B cell (primary cell): ENCODE results near the gene CLSTN2. TPM values are rescaled to one million over a fixed set of nuclear protein-coding genes. Genes with fewer than 3 reads are reported as not detected.

ENCODE experiments used
- ATAC-seq: fragments of 200-7000 bp; cut with Tn5 transposase; one replicate; pipeline ENCODE4 v1.10.0; 2021; ENCODE audit warnings: low read depth, mild to moderate bottlenecking, moderate number of reproducible peaks, moderate library complexity
- CTCF ChIA-PET: fragments of 350-600 bp; sonication (Branson Sonifier 250); formaldehyde crosslinking; loops from one replicate; lab custom pipeline; 2021; ENCODE audit warnings: antibody characterized with exemption, inconsistent platforms; lab: Charles Lee
- POLR2A ChIA-PET: fragments of 350-600 bp; sonication (Branson Sonifier 250); formaldehyde crosslinking; loops from one replicate; lab custom pipeline; 2021; ENCODE audit warnings: antibody characterized with exemption; lab: Charles Lee
- DNase-seq: peaks from one replicate; pipeline ENCODE4 v3.0.0; 2013
- H2AFZ ChIP-seq: 2 replicates; pipeline ENCODE4 v1.6.1; 2012; ENCODE audit warnings: mild to moderate bottlenecking, low read depth, low read length; ENCODE audit not compliant: insufficient read depth, poor library complexity, severe bottlenecking
- H3K27ac ChIP-seq, 2 donors: 1 replicate in 1 of 2; 2 replicates in 1 of 2; pipeline ENCODE4 v1.5.1; 2012 to 2013; ENCODE audit warnings: low read length in 2 of 2, mild to moderate bottlenecking in 2 of 2, moderate library complexity in 1 of 2
- H3K27me3 ChIP-seq, 4 experiments: fragments of 200-600 bp in 1 of 4; sonication (generic) in 1 of 4; replicated peaks in 1 of 4; 1 replicate in 2 of 4; 2 replicates in 2 of 4; pipeline versions ENCODE4 v1.6.1 to v1.7.0; 2013 to 2016; ENCODE audit warnings: low read length in 3 of 4, mild to moderate bottlenecking in 2 of 4, mixed read lengths in 1 of 4, moderate library complexity in 1 of 4; ENCODE audit not compliant: insufficient read depth in 4 of 4, control insufficient read depth in 3 of 4; ENCODE audit errors: control extremely low read depth in 1 of 4
- H3K36me3 ChIP-seq, 2 experiments: replicated peaks in 1 of 2; 1 replicate in 1 of 2; 2 replicates in 1 of 2; pipeline versions ENCODE4 v1.6.1 to v1.7.1; 2013; ENCODE audit warnings: low read length in 1 of 2; ENCODE audit not compliant: insufficient read depth in 2 of 2, control insufficient read depth in 1 of 2; ENCODE audit errors: control extremely low read depth in 1 of 2, extremely low read depth in 1 of 2
- H3K4me1 ChIP-seq, 2 donors: fragments of 200-600 bp in 1 of 2; sonication (generic) in 1 of 2; 1 replicate in 1 of 2; 2 replicates in 1 of 2; pipeline versions ENCODE4 v1.5.1 to v1.6.1; 2013 to 2017; ENCODE audit warnings: low read length in 2 of 2; ENCODE audit not compliant: control insufficient read depth in 2 of 2, insufficient read depth in 2 of 2
- H3K4me2 ChIP-seq: replicated peaks from 2 replicates; pipeline ENCODE3; 2012; ENCODE audit warnings: mild to moderate bottlenecking, low read depth, low read length; ENCODE audit not compliant: poor library complexity, severe bottlenecking
- H3K4me3 ChIP-seq, 5 experiments: fragments of 200-600 bp in 1 of 5; sonication (generic) in 1 of 5; 1 replicate in 3 of 5; 2 replicates in 2 of 5; pipeline versions ENCODE4 v1.5.1 to v1.7.0; 2011 to 2016; ENCODE audit warnings: low read length in 4 of 5, mild to moderate bottlenecking in 4 of 5, low read depth in 2 of 5, control low read depth in 1 of 5, moderate library complexity in 1 of 5; ENCODE audit not compliant: insufficient read depth in 1 of 5; ENCODE audit errors: control extremely low read depth in 1 of 5, extremely low read depth in 1 of 5
- H3K79me2 ChIP-seq: fragments of 200-600 bp; sonication (generic); one replicate; pipeline ENCODE4 v1.6.0; 2016; ENCODE audit warnings: low read length; ENCODE audit not compliant: control insufficient read depth, insufficient read depth
- H3K9ac ChIP-seq: fragments of 200-600 bp; sonication (generic); 2 replicates; pipeline ENCODE4 v1.6.1; 2017; ENCODE audit warnings: mild to moderate bottlenecking, low read length, moderate library complexity
- H3K9me3 ChIP-seq, 3 donors: one replicate each; pipeline versions ENCODE4 v1.6.1 to v1.7.1; 2013; ENCODE audit warnings: low read length in 2 of 3; ENCODE audit not compliant: control insufficient read depth in 2 of 3, insufficient read depth in 1 of 3; ENCODE audit errors: control extremely low read depth in 1 of 3
- H4K20me1 ChIP-seq: 2 replicates; pipeline ENCODE4 v1.6.0; 2012; ENCODE audit warnings: mild to moderate bottlenecking, low read length; ENCODE audit not compliant: insufficient read depth, control insufficient read depth, poor library complexity, severe bottlenecking
- H3K27ac Mint-ChIP-seq: one replicate; pipeline ENCODE4 v1.8.0; 2021; ENCODE audit warnings: mixed read lengths
- H3K27me3 Mint-ChIP-seq: one replicate; pipeline ENCODE4 v1.8.0; 2021; ENCODE audit warnings: mixed read lengths
- H3K4me1 Mint-ChIP-seq: one replicate; pipeline ENCODE4 v1.8.0; 2021; ENCODE audit warnings: mixed read lengths
- H3K4me3 Mint-ChIP-seq: one replicate; pipeline ENCODE4 v1.8.0; 2021; ENCODE audit warnings: mixed read lengths
- H3K9me3 Mint-ChIP-seq: one replicate; pipeline ENCODE4 v1.8.0; 2022; ENCODE audit warnings: mixed read lengths; ENCODE audit not compliant: insufficient read depth
- EZH2 ChIP-seq: IDR thresholded peaks from 2 replicates; pipeline ENCODE4 v1.6.1; 2012; ENCODE audit warnings: borderline replicate concordance, low read depth, mild to moderate bottlenecking, moderate library complexity, low read length; ENCODE audit not compliant: insufficient read depth, poor library complexity, severe bottlenecking
- WGBS: methylation state at CpG from one replicate; pipeline ENCODE4 v1.1.5; 2013; ENCODE audit warnings: missing lambda C conversion rate; ENCODE audit not compliant: insufficient coverage; 5-methylcytosine and 5-hydroxymethylcytosine counted together
- intact Hi-C: fragments of 100-400 bp; cut with micrococcal nuclease; formaldehyde crosslinking; loops from one replicate; pipeline ENCODE4 v1.10.0; 2022
- polyA plus RNA-seq: library from polyadenylated mRNA; depleted of rRNA; stranded (reverse); fragments of >200 nt; gene quantifications from 2 replicates; pipeline ENCODE4 v1.2.3, GENCODE V29; 2012
- total RNA-seq, 2 donors: library from RNA; stranded (reverse); fragments of 120-200 nt in 1 of 2; gene quantifications; 1 replicate in 1 of 2; 2 replicates in 1 of 2; pipeline versions ENCODE4 v1.2.3 to v1.2.4, GENCODE V29; 2013 to 2022
- TF ChIP-seq, protein P1 (sequence below): fragments of 200-600 bp; IDR thresholded peaks from one replicate; pipeline ENCODE4 v1.8.0; 2022; ENCODE audit warnings: antibody characterized with exemption, mild to moderate bottlenecking

Gene CLSTN2
- total and polyA plus RNA-seq, 2 donors (not counting 1 experiment from before 2014, with no cell fraction given) = not detected

DNA sequence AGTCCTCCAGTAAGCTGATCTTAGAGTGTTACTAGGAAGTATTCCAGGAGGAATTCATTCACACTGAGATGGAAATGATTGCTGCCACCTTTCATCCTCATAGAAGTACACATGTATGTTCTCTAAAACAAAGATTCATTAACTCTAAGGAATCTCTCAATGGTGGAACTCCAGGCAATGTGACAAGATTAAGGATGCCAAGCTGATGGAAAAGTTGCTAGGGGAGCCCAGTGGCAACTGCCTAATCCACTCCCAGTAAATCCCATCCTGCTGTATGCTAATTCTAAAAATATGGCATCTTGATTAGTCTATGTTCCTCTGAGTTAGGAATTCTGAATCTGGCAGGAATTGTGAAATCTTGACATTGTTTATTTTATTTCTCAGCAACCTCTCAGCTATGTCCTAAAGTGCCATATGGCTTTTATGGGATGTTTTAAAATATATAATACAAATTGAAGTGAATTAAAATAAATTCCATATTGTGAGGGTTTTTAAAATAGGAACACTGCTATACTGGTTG lies 532.9 kb downstream of the CLSTN2 start:
- no peaks in the 10 kb centered on the region for H3K9me3 Mint-ChIP-seq
- ChIA-PET POLR2A (no interaction called here), CTCF (no interaction called here)
- H3K4me1 Mint-ChIP-seq = no peaks in the 10 kb centered on the region
- DNase-seq (no peak), ATAC-seq (no peak)
- no peaks in the 10 kb centered on the region for H3K27me3 Mint-ChIP-seq
- no peaks in the 10 kb centered on the region for H3K79me2 ChIP-seq
- H3K27ac ChIP-seq = no peak overlapping the region
- intact Hi-C loops = no loop called here
- no peak overlapping the region for H3K9ac ChIP-seq
- no peak overlapping the region for H3K4me2 ChIP-seq
- no peaks in the 10 kb centered on the region for H3K4me1 ChIP-seq
- TF ChIP-seq EZH2 = no peak
- TF ChIP-seq, protein P1, sequence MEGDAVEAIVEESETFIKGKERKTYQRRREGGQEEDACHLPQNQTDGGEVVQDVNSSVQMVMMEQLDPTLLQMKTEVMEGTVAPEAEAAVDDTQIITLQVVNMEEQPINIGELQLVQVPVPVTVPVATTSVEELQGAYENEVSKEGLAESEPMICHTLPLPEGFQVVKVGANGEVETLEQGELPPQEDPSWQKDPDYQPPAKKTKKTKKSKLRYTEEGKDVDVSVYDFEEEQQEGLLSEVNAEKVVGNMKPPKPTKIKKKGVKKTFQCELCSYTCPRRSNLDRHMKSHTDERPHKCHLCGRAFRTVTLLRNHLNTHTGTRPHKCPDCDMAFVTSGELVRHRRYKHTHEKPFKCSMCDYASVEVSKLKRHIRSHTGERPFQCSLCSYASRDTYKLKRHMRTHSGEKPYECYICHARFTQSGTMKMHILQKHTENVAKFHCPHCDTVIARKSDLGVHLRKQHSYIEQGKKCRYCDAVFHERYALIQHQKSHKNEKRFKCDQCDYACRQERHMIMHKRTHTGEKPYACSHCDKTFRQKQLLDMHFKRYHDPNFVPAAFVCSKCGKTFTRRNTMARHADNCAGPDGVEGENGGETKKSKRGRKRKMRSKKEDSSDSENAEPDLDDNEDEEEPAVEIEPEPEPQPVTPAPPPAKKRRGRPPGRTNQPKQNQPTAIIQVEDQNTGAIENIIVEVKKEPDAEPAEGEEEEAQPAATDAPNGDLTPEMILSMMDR = no peak
- H3K27ac Mint-ChIP-seq = no peak overlapping the region
- H3K36me3 ChIP-seq = no peaks in the 10 kb centered on the region
- H3K27me3 ChIP-seq = no peaks in the 10 kb centered on the region
- H4K20me1 ChIP-seq = no peaks in the 10 kb centered on the region
- H3K9me3 ChIP-seq = no peaks in the 10 kb centered on the region
- no peak overlapping the region for H3K4me3 Mint-ChIP-seq
- H3K4me3 ChIP-seq = no peak overlapping the region
- no peak overlapping the region for H2AFZ ChIP-seq

DNA sequence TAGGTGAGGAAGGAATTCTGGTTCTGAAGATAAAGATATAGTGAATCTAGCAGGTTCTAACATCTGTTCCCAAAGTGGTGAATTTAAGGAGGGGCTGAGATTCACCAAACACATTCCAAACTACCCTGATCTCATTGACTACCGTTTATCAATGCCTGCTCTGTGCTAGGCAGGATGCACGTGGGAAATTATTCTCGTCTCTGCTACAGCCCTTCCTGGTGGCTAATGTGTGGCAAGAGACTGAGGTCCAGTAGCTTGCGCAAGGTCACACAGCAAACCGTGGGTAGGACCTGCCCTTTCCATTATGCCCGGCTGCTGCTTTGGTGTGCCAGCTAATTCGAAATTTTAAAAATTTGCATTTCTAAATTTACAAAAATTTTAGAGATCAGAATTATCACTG lies 533.4 kb downstream of the CLSTN2 start:
- H3K4me3 ChIP-seq = no peak overlapping the region
- no peaks in the 10 kb centered on the region for H3K4me1 ChIP-seq
- DNase-seq (no peak), ATAC-seq (no peak)
- TF ChIP-seq, protein P1 = no peak
- TF ChIP-seq EZH2 = no peak
- intact Hi-C loops = no loop called here
- H3K27me3 ChIP-seq = no peaks in the 10 kb centered on the region
- H3K27ac ChIP-seq = no peak overlapping the region
- CTCF ChIA-PET = no interaction called here
- H3K79me2 ChIP-seq = no peaks in the 10 kb centered on the region
- H4K20me1 ChIP-seq = no peaks in the 10 kb centered on the region
- H3K27me3 Mint-ChIP-seq = no peaks in the 10 kb centered on the region
- no peak overlapping the region for H3K27ac Mint-ChIP-seq
- WGBS = 60% methylated on average over 4 of the region's 7 CpGs
- H3K4me1 Mint-ChIP-seq = no peaks in the 10 kb centered on the region
- H3K9ac ChIP-seq = no peak overlapping the region
- H2AFZ ChIP-seq = no peak overlapping the region
- no peaks in the 10 kb centered on the region for H3K36me3 ChIP-seq
- H3K9me3 Mint-ChIP-seq = no peaks in the 10 kb centered on the region
- no peak overlapping the region for H3K4me3 Mint-ChIP-seq
- no peak overlapping the region for H3K4me2 ChIP-seq
- POLR2A ChIA-PET = no interaction called here
- no peaks in the 10 kb centered on the region for H3K9me3 ChIP-seq
